ENCODE measurements around the gene KIF21B.
"Not testable (repeated sequence)": the region's sequence is repeated elsewhere in the genome, so short reads cannot be mapped to it uniquely, and the experiment has no call there.

KIF21B gene

DNA sequence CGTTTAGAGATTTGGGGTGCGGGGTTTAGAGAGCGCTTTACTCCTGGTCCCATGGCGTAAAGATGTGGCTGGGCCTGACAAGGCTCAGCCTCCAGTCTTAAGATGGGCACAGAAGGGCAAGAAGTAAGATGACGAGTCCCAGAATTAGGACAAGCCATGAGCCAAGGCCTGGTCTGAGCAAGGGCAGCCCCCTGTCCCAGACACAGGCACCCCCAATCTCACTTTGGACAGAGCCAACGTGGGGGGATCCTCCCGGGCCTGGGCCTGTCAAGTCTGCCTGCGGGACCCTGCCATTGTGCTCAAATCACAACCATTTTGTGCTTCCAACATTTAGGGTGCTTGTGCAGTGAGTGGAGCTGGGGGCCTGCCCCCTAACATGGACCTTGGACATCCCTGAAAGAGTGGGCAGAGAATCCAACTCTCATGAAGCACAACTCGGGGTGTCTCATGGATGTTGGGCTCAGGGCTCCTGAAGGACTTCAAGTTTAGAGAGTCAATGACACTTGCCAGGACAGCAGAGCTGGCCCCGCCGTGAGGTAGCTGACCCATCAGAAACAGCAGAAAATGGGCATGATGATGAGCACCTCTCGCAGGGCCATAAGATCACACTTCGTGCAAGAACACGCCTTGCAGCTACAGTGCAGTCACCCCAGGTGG is 52.6 kb downstream of the KIF21B start:
- no peak for DNase-seq

DNA sequence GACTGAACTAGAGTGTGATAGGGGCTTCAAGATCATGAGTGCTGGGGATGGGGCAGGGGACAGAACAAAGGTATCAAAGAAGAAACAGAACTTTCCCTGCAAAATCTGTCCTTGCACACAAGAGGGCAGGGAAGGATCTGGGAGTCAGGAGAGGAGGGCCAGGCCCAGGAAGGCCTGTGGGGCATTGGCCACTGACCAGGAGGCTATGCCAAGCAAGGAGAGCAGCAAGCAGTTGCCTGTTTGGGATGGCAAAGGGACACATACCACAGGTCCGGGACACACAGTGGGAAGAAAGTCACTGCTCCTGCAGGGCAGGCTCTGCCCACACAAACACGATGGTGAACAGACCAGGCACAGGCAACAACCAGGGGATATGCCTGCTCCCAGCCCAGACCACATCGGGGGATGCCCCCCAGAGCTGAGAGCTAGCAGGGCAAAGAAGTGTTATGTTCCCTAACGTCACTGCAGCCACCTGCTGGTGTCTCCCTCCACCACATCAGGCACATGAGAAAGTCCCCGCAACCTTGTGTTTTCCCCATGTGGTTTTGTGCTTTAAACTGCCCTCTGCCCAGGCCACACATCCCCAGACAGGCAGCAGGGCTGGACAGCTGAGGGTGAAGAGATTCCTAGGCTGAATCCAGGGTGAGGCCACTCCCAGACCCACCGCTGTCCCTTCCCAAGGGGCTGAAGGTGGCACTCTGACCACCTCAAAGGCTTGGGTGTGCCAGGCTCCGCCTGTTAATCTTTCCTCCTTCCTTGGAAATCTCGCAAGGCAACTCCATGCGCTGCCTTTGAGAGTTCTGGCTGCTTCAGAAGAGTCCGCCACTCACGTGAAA is 53.6 kb downstream of the KIF21B start:
- no peak for DNase-seq

DNA sequence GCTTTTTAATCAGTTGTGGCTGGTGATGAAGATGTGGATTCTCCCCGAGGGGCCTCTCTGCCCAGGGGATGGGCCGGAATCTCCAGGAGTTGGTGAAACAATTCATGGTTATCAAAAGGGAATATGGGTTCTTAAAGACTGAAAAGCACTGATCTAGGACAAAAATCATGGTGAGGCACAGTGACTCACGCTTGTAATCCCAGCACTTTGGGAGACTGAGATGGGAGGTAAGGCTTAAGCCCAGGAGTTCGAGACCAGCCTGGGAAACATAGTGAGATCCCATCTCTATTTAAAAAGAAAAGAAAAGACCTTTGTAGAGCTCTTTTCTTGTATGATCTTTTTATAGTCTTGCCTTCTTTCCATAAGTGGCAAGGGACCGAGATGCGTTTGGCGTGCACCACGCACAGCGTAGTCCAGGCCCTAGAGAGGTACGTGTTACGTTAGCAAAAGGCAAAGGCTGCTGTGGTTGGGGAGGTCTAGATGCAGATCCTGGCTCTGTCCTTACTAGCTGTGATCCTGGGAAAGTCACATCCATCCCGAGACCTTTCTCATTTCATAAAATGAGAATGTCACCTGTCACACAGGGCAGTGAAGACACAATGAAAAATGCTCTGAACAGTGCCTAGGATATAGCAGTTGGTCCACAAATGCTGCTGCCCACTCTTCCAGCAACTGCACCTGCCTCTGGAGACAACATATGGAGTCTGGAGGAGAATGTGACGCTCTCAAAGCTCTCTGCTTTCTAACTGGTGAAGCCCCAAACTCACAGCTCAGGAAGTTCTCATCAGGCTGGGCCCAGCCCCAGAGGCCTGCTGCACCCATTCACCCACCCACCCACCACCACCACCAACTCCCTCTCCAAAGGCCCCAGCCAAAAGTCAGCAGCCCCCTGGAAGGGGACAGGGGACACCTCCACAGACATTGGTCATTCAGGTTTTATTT is 54.8 kb downstream of the KIF21B start:
- DNase-seq: no peak

DNA sequence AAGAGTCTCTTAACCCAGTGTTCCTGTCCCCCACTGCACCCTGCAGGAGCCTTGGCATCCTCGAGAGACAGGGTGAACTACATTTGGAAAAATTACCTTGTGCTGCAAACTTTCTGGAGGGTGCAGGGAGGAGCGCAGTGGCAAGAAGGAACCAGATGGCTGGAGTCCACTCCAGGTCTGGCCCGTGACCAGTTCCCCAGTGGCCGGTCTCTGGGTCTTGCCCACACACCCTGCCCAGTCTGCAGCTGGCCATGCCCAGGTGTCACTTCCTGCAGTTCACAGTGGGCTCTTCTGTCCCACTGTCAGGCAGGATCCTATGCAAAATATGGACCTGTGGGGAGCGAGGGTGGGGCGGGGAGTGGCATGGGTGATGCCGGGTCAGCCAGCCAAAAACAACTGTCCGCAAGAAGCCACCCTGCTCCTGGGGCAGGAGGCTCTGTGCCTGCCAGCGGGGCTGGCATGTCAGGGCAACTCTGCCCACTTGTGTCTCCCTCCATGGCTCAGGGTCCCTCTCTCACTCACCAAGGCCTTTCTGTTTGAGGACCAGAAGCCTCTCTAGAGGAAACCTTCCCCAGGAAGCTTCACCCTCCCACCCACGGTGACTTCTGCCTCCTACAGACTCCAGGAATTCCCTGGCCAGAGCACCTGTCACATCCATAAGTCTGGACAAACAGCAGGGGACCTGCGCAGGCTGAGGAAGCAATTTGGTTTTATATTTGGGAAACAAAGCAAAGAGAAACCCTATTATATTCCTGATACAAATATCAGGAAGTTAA is 55.6 kb downstream of the KIF21B start:
- DNase-seq: no peak

DNA sequence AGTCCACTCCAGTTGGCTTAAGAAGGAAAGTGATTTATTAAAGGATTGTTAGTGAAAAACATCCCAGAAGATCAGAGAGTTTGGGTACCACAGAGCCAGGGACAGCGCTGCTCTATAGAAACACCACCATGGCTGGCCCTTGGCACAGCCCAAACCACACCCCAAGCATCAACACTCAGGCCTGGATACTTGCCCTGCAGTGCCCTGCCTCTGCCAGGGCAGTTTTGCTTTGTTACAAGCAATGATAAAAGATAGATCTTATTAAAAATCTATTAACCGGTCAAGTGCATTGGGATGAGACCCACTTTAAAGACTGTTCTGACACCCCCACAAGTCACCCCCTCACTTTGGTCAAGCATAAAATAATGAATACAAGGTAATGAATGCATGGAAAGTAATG is 56.6 kb downstream of the KIF21B start:
- DNase-seq: no peak

DNA sequence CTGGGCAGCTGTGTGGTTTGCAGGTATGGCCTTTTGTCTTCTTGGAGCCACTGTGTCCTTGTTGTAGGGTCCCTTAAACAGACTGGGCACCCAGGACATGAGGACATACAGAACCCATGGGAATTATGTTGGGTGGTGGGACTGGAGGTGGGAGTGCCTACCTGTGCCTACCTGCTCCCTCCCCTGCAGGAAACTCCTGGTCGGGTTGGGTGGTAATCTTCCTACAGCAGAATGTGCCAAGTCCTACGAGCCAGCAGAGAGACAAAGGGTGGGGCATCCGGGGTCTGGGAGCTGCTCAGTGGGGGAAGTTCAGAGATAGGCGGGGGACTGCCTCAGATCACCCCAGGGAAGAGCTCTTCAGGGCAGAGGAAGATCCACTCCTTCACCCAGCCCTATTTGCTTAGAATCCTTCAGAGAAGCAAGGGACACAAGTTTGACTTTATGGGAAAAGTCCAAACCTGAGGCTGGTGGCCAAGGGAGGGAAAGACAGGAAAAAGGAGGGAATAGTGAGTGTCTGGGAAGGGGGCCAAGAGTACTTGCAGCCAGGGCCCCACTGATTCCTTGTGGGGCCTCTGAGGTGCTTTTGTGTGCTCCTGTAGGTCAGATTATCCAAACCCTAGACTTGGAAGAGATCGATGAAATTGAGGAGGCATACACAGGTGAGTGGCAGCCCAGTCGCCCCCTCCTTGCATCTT is 58.3 kb downstream of the KIF21B start:
- DNase-seq: no peak

DNA sequence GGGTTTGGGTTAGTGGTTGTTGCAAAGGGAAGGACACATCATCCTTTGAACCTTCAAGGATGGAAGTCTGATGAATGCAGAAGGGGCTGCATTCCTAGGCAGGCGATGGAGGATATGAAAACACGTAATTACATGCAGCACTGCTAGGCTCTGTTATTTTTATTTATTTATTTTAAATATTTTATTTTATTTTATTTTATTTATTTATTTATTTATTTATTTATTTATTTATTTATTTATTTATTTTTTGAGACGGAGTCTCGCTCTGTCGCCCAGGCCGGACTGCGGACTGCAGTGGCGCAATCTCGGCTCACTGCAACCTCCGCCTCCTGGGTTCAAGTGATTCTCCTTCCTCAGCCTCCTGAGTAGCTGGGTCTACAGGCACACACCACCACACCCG is 59.6 kb downstream of the KIF21B start:
- not testable (repeated sequence) for DNase-seq

DNA sequence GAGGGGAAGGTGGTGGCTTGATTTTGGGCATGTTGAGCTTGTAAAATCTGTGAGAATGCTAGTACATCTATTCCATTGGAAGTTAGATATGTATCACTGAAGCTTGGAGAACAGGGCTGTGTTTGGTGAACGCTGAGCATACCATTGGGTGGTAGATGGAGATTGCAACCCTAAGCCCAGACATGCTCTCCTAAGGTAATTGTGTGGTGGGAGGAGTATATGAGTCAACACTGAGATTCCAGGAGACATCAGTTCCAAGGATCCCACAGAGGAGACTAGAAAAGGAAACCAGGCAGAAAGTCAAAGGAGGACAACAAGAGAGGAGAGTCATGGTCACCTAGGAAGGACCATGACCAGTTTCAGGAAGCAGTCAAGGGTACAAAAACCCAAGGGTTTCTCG is 60.4 kb downstream of the KIF21B start:
- DNase-seq: no peak

DNA sequence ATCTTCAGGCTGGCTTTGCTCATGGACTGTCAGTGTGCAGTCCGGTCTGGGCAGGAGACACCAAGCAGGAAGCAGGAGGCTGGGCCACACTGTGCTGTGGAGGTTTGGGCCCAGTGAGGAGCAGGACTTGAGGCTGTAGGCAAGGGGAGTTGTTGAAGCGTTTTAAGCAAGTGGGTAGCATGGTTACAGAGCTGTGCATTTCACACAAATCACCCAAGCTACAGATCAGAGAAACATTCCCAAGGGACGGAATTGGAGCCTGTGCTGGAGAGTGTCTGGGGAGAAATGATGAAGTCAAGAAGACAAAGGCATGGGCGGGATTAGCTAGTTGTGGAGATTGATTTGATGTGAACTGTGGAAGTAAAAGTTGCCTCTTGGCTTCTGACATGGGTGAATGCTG is 60.9 kb downstream of the KIF21B start:
- no peak for DNase-seq

DNA sequence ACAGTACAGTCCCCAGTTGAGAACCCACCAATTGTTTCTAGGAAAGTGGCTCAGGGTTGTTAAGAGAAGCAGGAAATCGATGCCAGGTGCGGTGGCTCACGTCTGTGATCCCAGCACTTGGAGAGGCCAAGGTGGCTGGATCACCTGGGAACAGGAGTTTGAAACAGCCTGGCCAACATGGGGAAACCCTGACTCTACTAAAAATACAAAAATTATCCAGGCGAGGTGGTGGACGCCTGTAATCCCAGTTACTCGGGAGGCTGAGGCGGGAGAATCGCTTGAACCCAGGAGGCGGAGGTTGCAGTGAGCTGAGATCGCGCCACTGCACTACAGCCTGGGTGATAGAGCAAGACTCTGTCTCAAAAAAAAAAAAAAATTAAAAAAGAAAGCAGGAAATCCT is 61.4 kb downstream of the KIF21B start:
- not testable (repeated sequence) for DNase-seq

DNA sequence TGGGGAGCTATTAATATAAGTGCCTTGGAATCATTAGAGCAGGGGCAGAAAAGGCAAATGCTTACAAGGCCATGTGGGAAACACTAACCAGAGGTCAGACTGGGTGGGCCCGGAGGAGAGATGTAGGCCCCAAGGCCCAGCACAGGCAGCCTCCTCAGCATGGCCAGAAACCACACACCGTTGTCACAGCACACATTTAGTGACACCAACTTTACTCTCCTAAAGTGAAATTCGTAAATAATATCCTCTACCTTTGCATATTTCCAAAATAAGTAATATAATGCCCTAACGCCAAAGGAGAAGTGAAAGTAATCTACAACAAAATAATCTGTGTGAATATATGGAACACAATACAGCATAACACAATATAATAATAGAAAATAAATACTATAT is 62.6 kb downstream of the KIF21B start:
- no peak for DNase-seq

DNA sequence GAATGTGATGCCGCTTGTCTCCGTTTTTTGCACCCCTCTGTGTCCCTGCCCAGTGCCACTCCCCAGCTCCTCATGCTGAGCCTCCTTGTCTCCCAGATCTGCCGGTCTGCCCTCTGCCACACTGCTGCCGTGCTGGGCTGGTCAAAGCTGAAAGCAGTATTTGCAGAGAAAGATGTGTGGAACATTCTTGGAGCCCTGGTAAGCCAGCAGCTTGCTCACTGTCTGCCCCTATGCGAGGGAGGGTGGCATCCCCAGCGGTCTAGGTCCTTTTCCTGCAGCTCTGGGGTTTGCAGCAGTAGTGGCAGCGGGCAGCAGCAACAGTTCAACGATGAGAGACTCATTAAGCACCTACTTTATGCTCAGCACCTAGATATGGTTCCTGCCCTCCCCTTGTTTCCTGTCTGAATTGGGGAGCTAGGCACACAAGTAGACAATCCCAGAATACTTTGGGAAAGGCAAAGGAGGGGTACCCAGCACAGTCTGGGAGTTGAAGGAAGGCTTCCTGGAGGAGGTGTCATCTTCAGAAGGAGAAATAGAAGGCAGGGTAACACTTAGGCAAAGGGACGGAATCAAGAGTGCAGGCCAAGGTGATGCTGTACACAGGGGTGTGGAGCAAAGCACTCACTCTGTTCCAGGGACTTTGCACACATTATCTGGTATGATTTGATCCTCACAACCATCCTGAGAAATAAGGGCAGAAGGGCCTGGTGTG is 63.1 kb downstream of the KIF21B start:
- DNase-seq: no peak

DNA sequence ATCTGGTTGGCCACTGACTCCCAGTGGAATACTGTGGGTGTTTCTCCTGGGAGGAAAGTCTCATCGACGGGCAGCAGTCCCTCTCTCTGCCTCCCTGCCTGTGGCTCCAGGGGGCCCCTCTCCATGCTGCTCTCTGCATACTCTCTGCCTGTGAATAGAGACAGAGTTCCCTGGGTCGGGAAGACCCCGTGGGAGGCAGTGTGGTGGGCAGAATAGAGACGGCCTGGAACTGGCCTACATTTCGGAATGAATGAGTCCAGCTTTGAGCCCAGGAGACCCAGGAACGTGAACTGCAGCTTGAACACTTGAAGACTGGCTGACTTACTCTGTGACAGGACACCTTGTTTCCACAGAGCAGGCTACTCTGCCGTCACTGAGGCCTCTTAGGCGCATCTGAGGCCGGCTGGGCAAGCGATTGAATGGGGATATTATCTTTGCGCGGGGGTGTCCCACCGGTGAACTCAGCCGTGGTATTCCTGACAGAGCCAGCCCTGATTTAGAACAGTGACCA is 64.0 kb downstream of the KIF21B start:
- no peak for DNase-seq

DNA sequence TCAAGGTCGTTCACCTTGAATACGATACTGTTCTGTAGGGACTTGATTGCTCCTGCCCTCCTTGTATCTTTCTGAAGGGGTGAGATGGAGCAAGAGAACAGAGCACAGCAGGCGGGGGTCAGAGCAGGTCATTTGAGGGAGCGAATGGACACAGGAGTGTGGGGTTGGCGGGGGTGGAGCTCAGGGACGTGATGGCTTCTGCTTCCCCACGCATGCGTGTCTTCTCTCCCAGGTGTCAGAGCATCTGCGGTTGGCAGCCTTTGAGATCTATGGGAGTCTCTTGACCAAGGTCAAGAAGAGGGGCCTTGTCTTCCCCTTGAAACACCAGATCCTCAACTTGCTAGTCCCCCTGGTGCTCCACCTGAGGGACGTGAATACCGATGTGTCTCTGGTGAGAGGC is 64.9 kb downstream of the KIF21B start:
- DNase-seq: no peak

DNA sequence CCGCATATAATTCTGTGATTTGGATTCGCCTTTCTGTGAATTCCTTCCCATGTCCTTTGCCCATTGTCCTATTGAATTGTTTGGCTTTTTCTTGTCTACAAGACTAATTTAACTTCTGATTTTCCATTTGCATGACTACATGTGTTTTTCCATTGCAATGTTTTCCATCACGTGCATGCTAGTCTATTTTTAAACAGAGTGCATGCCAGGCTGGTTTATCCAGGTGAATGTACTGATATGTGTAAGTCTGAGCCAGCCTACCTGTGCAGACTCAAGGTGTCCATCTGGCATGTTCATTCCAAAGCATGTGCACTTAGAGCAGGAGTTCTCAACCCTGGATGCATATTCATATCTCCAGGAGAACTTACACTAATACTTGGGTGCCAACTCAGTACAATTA is 69.1 kb downstream of the KIF21B start:
- no peak for DNase-seq

DNA sequence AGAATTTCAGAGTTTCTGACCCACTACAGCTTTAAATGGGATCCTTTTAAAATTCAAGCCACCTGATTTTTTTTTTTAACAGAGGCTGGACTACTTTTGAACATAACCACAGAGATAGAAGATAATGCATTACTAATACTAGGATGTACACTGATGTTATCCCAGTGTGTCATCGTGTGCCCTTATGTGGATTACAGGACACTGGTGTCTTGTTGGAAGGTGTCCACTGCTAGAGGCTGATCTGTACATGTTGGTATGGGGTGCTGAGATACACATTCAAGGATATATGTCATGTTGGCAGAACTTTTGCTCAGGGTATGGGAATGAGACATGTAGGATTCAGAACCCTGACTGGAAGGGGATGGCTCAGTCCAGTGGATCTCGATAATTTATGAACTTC is 72.5 kb downstream of the KIF21B start:
- DNase-seq: no peak

DNA sequence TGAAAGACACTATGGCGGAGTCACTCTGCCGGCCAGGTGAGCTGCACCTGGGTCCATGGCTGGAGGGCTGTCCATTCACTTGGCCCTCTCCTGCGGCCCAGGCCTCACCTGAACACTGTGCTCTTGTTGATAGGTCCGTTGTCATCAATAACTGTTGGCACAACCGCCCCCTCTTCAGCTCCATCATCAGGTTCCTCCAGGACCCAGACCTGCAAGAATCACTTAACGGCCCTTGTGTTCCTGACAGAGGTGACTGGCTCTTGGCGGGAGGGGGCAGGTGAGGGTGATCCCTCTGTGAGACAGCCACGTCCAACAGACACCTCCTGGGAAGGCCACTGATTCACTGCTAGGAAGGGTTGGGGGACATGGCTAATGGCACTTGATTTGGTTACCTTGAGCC is 73.9 kb downstream of the KIF21B start:
- no peak for DNase-seq

DNA sequence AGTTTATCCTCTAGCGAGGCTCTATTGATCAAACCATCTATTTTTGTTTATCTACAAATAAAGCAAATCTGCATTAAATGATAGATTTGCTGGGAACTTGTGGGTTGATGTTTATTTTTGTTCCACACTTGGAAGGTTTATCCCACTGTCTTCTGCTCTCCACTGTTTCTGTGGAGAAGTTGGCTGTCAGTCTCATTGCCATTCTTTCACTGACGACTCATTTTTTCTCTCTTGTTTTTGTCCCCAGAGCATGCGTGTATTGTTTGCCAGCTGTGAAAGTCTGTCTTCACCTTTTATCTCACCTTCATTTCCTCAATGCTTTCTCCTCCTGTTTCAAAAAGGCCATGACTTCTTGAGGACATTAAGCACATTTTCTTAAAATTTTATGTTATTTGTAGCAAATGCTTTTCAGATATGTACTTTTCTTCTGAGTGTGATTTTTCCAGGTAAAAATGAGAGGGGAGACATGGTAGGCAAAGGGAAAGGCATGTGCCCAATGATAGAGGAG is 76.4 kb downstream of the KIF21B start:
- no peak for DNase-seq

DNA sequence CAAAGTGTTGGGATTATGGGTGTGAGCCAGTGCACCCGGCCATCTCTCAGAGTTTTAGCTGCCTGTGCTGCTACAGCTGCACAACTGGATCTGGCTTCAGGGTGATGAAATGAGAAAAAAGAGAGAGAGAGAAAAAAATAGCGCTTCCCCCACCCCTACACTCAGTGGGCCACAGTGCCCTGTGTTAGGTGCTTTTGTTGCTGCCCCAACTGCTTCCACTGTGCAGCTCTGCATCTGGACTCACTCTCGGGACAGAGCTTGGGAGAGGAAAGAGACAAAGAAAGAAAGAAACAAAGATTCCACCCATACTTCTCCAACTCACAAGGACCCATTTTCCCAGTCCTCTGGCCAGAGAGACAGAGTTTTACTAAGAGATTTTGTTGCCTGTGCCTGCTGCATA is 78.4 kb downstream of the KIF21B start:
- no peak for DNase-seq

DNA sequence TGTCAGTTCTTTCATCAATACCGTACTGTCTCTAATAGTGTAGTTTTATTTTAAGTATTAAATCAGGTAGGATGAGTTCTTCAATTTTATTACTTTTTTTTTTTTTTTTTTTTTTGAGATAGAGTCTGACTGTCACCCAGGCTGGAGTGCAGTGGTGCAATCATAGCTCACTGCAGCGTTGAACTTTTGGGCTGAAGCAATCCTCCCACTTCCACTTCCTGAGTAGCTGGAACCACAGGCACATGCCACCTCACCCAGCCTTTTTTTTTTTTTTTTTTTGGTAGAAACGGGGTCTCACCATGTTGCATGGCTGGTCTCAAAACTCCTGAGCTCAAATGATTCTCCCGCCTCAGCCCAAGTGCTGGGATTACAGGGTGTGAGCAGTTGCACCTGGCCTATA is 84.6 kb downstream of the KIF21B start:
- DNase-seq: no peak

Data from fibroblast of skin of abdomen (primary cell).